ENCODE results near the gene PTPN4.

PTPN4 gene

GRCh38 chr2:119723186-119723585, 36.5 kb upstream of the PTPN4 start:
- TF ChIP-seq ZNF274 (IDR thresholded peaks at IDR 0.05; ENCODE audit: low read depth, low read length), result no peak

GRCh38 chr2:119723784-119724467, 35.8 kb upstream of the PTPN4 start:
- no peak overlapping the region for H3K4me3 ChIP-seq (ENCODE audit: low read length)

More at GRCh38 chr2:119723186-119723585, 36.5 kb upstream of the PTPN4 start:
- no peak overlapping the region for H3K4me3 ChIP-seq (ENCODE audit: low read length)

GRCh38 chr2:119724656-119725485, 34.9 kb upstream of the PTPN4 start:
- no peak overlapping the region for H3K4me3 ChIP-seq (ENCODE audit: low read length)
- TF ChIP-seq ZNF274 (IDR thresholded peaks at IDR 0.05; ENCODE audit: low read depth, low read length), result no peak

More at GRCh38 chr2:119723784-119724467, 35.8 kb upstream of the PTPN4 start:
- no peak for TF ChIP-seq ZNF274 (IDR thresholded peaks at IDR 0.05; ENCODE audit: low read depth, low read length)

GRCh38 chr2:119727493-119727892, 32.2 kb upstream of the PTPN4 start:
- TF ChIP-seq ZNF274 (IDR thresholded peaks at IDR 0.05; ENCODE audit: low read depth, low read length), result no peak
- H3K4me3 ChIP-seq (ENCODE audit: low read length), result no peak overlapping the region

GRCh38 chr2:119728421-119728820, 31.3 kb upstream of the PTPN4 start:
- TF ChIP-seq ZNF274 (IDR thresholded peaks at IDR 0.05; ENCODE audit: low read depth, low read length), result no peak
- H3K4me3 ChIP-seq (ENCODE audit: low read length), result no peak overlapping the region

GRCh38 chr2:119730671-119731177, 29.0 kb upstream of the PTPN4 start:
- no peak overlapping the region for H3K4me3 ChIP-seq (ENCODE audit: low read length)
- no peak for TF ChIP-seq ZNF274 (IDR thresholded peaks at IDR 0.05; ENCODE audit: low read depth, low read length)

GRCh38 chr2:119731983-119732382, 27.7 kb upstream of the PTPN4 start:
- H3K4me3 ChIP-seq (ENCODE audit: low read length), result no peak overlapping the region
- no peak for TF ChIP-seq ZNF274 (IDR thresholded peaks at IDR 0.05; ENCODE audit: low read depth, low read length)

GRCh38 chr2:119732601-119733164, 27.0 kb upstream of the PTPN4 start:
- H3K4me3 ChIP-seq (ENCODE audit: low read length), result no peak overlapping the region
- no peak for TF ChIP-seq ZNF274 (IDR thresholded peaks at IDR 0.05; ENCODE audit: low read depth, low read length)

- no peak for TF ChIP-seq ZNF274 (IDR thresholded peaks at IDR 0.05; ENCODE audit: low read depth, low read length)
- no peak overlapping the region for H3K4me3 ChIP-seq (ENCODE audit: low read length)
Observed at GRCh38 chr2:119734047-119734446, 25.7 kb upstream of the PTPN4 start.

- TF ChIP-seq ZNF274 (IDR thresholded peaks at IDR 0.05; ENCODE audit: low read depth, low read length), result no peak
- H3K4me3 ChIP-seq (ENCODE audit: low read length), result no peak overlapping the region
Observed at GRCh38 chr2:119735565-119735964, 24.2 kb upstream of the PTPN4 start.

GRCh38 chr2:119736021-119736420, 23.7 kb upstream of the PTPN4 start:
- TF ChIP-seq ZNF274 (IDR thresholded peaks at IDR 0.05; ENCODE audit: low read depth, low read length), result no peak
- H3K4me3 ChIP-seq (ENCODE audit: low read length), result no peak overlapping the region

- no peak overlapping the region for H3K4me3 ChIP-seq (ENCODE audit: low read length)
- TF ChIP-seq ZNF274 (IDR thresholded peaks at IDR 0.05; ENCODE audit: low read depth, low read length), result no peak
Observed at GRCh38 chr2:119739580-119740255, 20.0 kb upstream of the PTPN4 start.

GRCh38 chr2:119741001-119741400, 18.7 kb upstream of the PTPN4 start:
- no peak overlapping the region for H3K4me3 ChIP-seq (ENCODE audit: low read length)
- no peak for TF ChIP-seq ZNF274 (IDR thresholded peaks at IDR 0.05; ENCODE audit: low read depth, low read length)

- TF ChIP-seq ZNF274 (IDR thresholded peaks at IDR 0.05; ENCODE audit: low read depth, low read length), result no peak
Observed at GRCh38 chr2:119741868-119742267, 17.9 kb upstream of the PTPN4 start.

More at GRCh38 chr2:119741868-119742267, 17.9 kb upstream of the PTPN4 start:
- no peak overlapping the region for H3K4me3 ChIP-seq (ENCODE audit: low read length)
